CD1c-positive myeloid dendritic cell (primary cell): ENCODE results near the gene THAP4.

Experiments used
- DNase-seq: peaks from one replicate; pipeline ENCODE4 v3.0.0-alpha.2; 2016; ENCODE audit errors: extremely low spot score

Gene THAP4, protein sequence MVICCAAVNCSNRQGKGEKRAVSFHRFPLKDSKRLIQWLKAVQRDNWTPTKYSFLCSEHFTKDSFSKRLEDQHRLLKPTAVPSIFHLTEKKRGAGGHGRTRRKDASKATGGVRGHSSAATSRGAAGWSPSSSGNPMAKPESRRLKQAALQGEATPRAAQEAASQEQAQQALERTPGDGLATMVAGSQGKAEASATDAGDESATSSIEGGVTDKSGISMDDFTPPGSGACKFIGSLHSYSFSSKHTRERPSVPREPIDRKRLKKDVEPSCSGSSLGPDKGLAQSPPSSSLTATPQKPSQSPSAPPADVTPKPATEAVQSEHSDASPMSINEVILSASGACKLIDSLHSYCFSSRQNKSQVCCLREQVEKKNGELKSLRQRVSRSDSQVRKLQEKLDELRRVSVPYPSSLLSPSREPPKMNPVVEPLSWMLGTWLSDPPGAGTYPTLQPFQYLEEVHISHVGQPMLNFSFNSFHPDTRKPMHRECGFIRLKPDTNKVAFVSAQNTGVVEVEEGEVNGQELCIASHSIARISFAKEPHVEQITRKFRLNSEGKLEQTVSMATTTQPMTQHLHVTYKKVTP

DNA sequence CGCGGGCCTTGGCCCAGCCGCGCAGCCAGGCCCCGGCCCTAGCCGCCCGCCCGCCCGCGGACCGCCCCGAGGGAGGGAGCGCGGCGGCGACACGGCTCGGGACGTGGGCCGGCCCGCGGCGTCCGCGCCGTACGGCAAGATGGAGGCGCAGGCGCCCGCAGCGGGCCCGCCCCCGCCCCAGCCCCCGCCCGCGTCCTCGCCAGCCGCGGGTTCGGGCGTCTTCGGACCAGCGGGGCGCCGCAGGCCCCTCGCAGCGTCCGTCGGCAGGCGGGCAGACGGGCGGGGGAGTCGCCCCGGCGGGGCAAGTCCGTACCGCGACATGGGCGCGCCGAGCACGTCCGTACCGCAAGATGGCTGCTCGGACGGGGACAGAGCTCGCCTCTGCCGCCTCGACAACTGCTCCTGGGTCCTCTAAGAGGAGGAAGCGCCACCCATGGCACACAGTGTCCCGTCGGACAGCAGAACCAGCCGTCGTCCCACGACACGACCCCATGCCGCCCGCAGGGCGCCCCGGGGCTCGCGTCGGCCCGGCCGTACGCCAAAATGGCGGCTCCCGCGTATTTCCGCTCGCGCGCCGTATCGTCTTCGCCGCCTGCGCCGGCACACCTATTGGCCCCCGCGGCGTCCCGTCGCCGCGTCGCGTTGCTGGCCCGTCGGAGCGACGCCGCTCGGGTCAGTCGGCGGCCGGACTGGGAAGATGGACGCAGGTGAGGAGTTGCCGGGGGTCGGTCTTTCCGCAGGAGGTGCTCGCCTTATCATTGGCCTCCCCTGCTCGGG lies at the start of gene THAP4, which contains the start of gene ATG4B:
THAP4 (minus strand) TSS at position 141 of the 777 bp plus-strand sequence. CDS start 141 bp downstream, outside the sequence.
ATG4B (plus strand) TSS at position 676 of the 777 bp plus-strand sequence; CDS start at position 698, 22 bp downstream.
- DNase-seq: peak; percentile 93

DNA sequence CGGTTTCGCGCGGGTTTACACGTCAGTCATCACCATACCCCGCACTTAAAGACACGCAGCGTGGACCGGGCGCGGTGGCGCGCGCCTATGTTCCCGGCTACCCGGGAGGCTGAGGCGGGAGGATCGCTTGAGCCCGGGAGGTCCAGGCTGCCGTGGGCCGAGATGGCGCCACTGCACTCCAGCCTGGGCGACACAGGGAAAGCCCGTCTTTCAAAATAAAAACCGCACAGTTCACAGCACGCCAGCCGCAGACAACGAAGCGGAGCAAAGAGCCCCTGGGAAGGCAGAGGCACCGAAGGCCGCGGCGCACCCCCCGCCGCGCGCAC lies 49.3 kb upstream of the THAP4 start:
- peak; percentile 8 for DNase-seq

DNA sequence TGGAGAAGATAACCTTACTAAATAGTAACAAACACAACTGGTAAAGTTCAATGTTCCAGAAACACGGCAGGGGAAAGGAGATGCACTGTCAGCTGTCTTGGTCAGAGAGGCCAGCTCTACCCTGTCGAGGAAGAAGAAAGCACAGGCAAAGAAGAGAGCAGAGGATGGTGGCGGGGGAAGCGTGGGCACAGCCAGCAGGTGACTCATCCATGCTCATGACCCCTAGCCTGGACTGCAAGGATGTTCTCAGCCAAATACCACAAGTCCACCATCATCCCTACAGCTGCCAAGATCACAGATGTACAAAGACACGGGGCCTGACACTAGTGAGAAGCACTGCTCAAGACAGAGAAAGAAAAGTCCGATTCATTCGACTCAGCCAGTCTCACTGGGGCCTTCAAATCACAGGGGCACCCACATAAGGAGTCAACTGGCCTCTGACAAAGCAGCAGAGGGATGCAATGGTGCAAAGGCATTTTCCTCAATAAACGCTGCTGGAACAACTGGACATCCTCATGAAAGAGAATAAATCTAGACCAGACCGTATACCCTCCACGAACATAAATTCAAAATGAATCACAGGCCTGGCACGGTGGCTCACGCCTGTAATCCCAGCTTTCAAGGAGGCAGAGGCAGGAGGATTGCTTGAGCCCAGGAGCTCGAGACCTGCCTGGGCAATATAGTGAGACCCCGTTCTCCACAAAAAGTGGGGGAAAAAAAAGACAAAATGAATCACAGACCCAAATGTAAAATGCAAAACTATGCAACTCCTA lies 44.1 kb upstream of the THAP4 start:
- no peak for DNase-seq

DNA sequence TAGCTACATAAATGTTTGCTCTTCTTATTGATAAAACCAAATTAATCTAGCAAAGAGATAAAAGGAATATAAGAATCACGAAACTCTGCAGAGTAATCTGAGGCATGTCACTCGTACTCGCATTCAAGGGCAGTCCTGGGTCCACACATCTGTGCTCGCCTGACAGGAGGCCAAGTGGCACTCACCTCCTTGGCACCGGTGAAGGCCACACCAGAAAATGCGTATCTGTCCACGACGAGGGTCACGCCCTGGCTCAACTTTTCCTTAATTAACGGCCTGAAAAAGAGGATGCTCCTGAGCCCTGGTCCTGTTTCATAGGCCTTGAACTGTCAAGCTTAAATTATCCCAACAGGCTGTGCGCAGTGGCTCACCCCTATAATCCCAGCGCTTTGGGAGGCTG lies 43.1 kb upstream of the THAP4 start:
- no peak for DNase-seq

DNA sequence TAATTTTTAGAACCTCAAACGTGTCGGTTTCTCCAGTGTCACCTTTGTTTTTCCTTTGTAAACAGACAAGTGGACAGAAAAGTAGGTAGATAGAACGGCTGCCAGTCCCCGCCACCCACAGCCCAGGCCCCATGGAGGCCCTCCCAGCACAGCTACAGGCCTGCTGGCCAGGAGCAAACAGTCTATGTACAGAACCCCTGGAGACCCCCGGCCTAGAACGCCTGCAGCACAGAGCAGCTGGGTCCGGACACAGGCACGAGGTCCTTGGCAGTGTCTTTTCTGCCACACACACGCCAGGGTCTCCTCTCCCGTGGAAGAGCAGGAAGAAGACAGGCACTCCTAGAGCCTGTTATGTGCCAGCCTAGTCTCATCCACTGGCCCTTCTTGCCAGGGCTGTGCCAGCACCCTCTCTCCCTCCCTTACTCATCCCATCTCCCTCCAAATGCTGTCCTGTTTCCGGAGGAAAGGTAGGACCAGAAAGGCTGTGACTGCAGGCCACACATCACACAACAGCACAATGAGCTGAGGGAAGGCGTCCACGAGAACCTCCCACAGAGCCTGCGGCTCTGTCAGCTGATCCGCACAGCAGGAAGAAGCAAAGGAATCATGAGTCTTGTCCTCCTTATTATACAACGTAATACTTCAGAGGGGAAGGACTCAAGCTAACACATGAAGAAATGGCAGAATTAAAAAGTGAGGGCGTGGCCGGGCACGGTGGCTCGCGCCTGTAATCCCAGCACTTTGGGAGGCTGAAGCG lies 42.0 kb upstream of the THAP4 start:
- no peak for DNase-seq

DNA sequence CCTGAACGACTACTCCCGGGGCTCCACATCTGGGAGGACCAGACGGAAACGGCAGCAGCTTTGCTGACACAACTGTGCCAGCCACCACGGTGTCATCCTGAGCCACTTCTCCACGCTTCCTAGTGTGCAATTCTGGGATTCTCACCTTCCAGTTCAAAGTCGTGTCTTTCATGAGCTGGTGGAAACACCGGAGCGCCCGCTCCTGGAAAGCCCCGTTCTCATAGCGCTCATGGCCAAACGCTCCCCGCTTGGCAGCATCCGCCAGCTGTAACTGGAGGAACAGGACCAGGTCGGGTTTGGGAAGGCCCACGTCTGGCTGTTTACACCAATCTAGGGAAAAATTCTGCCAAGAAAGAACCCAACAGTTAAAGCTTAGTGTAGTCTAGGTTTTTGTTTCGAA lies 41.3 kb upstream of the THAP4 start:
- DNase-seq: no peak

DNA sequence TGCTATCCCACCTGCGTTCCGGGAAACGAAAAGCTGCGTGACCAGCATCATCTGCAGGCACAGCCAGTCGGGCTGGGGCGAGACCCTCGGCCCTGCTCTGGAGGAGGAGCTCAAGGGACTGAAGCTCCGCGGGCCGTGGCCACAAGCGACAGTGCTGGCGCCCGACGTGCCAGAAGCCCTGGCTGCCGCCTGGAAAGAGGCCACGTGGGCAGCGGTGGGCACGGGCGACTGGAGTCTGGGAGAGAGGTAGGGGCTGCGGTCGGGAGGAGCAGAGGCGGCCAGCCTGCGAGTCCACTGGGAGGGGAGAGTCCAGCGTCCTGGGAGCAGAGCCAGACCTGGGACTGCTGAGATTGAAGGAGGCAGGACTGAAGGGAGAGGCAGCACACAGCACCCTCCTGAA lies 40.4 kb upstream of the THAP4 start:
- DNase-seq: no peak

DNA sequence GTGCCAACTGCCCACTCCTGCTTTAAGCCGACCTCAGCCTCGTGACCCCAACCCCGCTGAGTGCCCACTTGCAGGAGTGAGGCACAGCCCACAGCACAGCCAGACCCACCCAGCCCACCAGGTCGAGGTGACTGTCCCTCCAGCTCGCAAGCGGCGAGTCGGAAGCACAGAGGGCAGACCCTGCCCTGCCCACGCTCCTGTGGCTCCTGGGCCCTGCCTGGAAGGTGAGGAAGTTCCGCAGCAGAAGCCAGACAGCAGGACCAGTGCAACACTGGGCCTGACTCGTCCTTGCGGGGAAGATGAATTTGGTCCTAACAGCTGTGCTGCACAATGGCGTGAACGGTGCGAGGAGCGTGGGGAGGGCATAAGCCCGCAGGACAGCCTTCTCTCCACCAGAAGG lies 39.7 kb upstream of the THAP4 start:
- DNase-seq: no peak

DNA sequence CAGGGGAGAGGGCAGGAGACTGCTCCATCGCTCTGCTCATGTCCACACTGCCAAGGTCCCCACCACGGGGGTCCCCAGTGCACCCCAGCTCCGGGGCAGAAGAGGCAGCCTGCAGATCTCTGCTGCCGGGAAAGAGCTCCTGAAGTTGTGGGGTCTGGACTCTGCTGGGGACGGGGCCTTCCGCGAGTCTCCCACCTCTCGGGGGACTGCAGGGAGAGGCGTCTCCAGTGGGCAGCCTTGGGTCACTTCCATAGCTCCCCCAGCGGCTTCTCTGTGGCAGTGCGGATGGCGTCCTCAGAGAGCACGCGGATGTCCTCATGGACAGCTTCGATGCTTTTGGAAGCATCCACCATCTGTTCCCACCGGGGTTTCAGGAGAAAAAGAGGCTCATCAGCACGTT lies 38.9 kb upstream of the THAP4 start:
- no peak for DNase-seq

DNA sequence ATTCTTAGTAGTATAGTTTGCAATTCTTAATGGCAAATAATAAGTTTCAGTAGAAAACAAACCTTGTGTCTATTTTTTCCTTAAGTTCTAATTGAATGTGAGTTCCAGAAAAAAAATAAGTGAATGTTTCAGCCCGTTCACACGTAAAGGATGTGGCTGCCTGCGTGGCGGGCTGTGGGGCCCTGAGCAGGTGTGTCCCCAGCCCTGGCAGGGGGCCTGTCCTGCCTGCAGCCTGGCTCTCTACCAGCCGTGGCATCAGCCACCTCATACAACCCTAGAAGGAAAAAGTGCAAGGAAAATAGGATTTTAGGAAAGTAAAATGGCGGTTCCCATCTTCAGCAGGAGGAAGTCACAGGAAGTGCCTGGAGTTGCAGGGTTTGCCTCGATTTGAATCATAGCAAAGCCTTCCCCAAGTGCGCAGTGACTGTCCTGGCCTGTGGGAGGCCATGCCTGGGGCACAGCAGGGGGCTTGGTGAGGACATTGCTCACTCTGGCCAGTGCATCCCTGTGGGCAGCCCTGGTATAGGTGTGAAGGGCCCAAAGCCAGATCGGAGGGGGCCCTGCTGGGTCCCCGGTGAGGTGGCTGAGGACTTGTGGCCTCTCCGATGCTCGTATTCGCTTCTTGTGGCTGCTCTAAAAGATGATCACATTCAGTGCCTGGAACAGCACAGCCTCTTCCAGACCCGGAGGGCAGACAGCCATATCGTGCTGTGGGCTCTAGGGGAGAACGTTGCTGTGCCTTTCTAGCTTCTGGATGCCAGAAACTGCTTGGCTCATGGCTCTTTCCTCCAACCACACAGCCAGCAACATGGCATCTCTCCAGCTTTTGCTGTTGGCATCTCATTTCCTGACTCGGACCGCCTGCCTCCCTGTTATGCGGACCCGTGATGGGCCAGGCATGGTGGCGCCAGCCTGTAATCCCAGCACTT lies 37.1 kb upstream of the THAP4 start:
- no peak for DNase-seq

DNA sequence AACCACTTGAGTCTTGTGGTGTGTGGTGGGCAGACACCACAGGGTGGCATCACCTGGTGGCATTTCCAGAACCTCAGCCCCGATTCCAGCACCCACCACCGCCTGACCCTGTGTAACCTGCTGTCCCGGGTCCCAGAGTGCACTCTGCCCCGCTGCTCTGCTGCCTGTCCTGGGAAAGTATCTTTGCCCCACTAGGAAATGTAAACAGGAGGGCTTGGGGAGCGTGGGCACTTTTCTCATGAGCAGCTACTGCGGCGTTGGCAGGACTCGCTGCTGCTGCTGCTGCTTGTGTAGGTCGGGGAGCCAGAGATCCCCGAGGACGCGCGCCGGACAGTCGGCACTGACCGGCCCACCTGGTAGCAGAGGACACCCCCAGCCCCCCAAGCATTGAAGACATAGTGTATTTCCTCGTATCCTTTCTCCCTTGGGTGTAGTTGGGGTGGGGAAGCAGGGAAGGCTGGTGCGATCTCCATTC lies 36.3 kb upstream of the THAP4 start:
- DNase-seq: no peak

DNA sequence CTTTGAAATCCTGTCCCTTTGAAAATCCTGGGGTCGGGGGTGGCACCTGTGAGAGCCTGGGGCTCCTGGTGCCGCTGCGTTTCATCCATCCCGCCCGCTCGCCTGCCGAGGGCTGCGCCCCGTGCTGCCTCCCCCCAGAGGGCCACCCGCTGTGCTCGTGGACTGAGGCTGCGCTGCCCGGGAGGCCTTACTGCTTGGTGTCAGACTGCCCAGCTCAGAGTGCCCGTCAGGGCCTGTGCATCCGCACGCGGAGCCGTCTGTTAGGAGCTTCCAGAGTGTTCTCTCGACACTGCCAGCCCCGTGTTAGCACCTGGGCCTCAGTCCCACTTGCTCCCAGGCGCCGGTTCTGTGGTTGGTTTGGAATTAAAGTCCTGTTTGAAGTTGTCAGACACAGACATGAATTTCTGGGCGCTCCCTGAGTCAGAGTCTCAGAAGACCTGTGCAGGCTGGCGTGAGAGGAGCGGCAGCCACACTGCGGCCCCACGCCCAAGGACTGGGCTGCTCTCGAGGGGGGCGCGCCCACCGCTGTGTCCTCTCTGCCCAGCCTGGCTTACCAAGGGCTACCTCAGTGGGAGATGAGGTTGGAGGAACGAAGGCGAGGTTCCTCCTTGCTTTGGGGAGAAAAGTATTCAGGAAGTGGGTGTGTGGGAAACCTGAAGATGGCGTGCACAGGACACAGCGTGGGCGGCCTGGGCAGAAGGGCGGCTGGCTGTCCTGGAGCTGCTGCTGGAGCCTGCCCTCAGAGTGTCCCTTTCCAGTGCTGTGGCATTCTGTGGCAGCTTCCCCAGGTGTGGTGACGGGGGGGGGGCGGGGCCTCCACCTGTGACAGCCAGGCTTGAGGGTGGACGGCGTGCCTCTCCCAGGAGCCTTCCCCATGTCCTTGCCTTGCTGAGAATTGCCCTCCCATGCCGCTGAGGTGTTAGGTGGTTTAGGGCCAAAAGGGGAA lies 35.6 kb upstream of the THAP4 start:
- DNase-seq: no peak

DNA sequence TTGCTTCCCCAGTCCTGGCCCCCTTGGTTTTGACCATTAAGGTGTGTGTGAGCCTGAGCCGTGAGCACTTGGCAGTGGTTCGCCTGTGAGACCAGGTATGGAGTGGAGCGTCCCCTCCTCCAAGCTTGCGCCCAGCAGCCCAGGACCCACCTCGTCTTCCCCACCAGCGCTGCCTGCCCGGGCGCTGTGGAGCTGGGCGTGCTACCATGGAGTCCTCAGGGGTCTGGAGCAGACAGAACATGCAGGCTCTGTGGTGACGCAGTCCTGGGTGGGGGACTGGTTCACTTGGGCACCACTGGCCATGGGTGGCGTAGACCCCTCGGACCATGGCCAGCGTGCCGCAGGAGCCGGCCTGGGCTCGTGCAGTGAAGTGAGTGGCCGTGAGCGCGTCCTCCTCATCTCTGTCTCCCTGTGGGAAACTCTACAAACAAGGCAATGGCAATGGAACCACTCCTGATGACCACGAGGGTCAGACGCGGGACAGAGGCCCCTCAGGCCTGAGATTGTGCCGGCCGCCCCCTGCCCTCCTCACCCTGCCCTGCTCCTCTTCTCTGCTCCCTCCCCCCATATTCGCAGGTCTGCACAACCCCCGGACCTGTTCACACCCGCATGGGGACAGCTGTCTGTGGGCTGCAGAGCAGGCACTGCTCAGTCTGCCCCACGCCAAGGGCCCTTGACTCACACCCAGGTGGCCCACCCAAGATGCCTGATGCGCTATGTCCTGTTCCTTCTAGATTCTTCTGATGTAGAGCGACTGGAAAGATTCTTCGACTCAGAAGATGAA lies 34.7 kb upstream of the THAP4 start:
- no peak for DNase-seq

DNA sequence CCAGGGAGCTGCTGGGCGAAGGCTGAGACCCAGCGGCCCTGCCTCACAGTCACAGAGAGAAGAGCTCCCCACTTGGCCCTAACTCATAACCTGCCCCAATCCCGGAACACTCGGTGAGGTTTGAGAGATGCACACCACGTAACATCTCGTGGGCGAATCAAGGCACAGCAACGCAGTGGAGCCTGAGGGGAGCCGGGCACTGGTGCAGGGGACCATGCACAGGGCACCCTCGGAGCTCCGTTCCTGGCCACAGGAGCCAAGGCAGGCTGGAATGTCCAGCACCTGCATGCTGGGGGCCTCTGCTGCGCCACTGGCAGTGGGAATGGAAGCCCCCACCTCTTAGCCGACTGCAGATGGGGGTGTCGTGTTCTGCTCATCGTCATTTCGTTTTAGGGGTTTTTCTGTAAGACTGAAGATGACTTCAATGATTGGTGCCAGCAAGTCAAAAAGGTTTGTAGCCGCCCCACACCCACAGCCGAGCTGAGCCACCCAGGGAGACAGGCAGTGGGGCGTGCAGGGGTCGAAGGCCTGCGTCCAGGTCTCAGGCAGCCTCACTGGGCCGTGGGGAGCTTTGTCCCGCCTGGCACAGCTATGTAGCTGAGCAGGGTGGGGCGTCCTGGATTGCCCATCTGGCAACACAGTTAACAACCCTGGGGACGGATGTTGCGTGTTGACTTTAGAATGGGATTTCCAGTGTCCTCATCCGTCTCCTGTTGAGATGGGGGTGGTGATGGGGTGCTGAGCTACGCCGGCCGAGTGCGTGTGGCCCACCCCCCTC lies 33.6 kb upstream of the THAP4 start:
- no peak for DNase-seq

DNA sequence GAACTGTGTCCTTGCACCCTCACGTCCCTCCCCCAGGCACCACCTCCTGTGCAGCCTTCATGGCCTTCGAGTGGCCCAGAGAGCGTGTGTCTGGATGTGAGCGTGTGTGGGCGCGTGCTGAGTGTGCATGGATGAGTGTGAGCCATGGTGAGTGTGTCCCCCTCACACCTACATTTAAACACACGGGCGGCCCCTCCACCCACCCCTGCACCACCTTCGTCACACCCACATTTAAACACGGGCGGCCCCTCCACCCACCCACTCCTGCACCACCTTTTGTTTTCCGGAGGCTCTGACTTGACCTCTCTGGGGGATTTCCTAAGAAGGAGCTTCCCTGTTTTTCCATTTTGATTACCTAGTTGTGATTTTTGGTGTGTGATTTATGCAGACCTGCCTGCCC lies 31.9 kb upstream of the THAP4 start:
- DNase-seq: no peak

DNA sequence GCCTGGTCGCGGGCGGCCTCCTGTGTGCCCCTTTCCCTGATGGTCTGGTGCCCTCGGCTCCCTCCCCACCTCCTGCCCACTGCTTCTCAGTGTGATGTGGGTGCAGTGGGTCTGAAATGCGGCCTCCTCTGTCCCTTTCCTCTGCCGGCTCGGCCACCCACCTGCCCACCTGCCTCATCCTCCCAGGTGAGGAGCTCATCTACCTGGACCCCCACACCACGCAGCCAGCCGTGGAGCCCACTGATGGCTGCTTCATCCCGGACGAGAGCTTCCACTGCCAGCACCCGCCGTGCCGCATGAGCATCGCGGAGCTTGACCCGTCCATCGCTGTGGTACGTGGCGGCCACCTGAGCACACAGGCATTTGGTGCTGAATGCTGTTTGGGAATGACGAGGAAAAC lies 31.4 kb upstream of the THAP4 start:
- no peak for DNase-seq
